ENCODE measurements around the gene DLX2. TPM values are rescaled to one million over a fixed set of nuclear protein-coding genes. Genes with fewer than 3 reads are reported as not detected.

Gene DLX2
- total RNA-seq, 4 donors from 2014 or later = not detected

DNA sequence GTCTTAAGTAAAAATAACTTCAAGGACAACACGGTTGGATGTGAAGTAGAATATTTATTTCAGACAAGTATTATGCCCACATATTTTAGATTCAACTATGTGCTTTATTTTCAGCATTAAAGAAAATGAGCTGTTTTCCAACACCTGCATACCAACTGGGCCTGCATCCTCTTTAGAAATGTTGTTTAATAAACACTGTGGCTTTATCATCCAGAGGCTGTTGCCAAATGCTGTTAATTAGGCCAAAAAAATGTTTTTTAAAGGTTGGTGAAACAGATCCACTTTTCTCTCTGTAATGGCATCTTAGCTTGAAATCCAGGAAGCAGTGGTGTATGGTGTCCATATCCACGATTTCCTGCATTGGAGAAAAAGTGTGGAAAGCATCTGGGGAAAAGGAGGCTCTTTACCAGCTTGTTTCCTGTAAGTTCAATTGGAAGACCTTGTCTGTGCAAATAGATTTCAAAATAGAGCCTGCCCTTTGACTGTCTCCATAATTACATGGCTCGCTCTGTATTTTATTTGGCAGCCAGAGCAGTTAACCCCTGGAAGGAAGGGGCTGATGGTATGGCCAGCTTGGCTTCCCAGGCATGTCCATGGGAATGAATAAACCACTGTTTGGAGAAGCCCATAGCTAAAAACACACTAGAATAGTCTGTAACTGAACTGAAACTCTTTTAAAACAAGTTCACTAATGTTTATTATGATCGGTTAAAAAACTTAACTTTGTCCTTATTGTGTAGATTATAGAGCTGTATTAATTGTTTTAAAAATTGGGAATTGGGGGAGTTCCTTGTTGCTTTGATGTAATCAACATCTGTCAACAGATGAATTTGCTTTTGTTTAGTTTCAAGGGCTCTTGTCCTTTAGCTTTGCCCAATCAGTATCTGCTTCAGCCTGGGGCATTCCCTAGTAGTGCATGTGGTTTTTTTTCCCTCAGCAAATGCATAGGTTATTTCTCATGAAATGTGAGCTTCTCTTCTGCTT is 50.4 kb downstream of the DLX2 start:
- no peaks in the 10 kb centered on the region for H3K9me3 ChIP-seq
- intact Hi-C loops (cut with DNase I) = no loop called here
- WGBS = 69% methylated on average over 4 of the region's 4 CpGs
- H3K4me1 ChIP-seq = no peaks in the 10 kb centered on the region
- no peaks in the 10 kb centered on the region for H3K27me3 ChIP-seq
- no peak overlapping the region for H3K4me3 ChIP-seq
- H3K36me3 ChIP-seq = no peaks in the 10 kb centered on the region
- H3K27ac ChIP-seq (replicated peaks in 1 of 4) = no peak overlapping the region
- DNase-seq (ENCODE audit: extremely low spot score) = no peak
- TF ChIP-seq POLR2A (IDR thresholded peaks at IDR 0.05; ENCODE audit: low read depth) (no peak), POLR2AphosphoS5 (IDR thresholded peaks at IDR 0.05) (no peak), EP300 (IDR thresholded peaks at IDR 0.05) (no peak)
- TF ChIP-seq, protein P1, sequence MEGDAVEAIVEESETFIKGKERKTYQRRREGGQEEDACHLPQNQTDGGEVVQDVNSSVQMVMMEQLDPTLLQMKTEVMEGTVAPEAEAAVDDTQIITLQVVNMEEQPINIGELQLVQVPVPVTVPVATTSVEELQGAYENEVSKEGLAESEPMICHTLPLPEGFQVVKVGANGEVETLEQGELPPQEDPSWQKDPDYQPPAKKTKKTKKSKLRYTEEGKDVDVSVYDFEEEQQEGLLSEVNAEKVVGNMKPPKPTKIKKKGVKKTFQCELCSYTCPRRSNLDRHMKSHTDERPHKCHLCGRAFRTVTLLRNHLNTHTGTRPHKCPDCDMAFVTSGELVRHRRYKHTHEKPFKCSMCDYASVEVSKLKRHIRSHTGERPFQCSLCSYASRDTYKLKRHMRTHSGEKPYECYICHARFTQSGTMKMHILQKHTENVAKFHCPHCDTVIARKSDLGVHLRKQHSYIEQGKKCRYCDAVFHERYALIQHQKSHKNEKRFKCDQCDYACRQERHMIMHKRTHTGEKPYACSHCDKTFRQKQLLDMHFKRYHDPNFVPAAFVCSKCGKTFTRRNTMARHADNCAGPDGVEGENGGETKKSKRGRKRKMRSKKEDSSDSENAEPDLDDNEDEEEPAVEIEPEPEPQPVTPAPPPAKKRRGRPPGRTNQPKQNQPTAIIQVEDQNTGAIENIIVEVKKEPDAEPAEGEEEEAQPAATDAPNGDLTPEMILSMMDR (IDR thresholded peaks at IDR 0.05) = no peak

DNA sequence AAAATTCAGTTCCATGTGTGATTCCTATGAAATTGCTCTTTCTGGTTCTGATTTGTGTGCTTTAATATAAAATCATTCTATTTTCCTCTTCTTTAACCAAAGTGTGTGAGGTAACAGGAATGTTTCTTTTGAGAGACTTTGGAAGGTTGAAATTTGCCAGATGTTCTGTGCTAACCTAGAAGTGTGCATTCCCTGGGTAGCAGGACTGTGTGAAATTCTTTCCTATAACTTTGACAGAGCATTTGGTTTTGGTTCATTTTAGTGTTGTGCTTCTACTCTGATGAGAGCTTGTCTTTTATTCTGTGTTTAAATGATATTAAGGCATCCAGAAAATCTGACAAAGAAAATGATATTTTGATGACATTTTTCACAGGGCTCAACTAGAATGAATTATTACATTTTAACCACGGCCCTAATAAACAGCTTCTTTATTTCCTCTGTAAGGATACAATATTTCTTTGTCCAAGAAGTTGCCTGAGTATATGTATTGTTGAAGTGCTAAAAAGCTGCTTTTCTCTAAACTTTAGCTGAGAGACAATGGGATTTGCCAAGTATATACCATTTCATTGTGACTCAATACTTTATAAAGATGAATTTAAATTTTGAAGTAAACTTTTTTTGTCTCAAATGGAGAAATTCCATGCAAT is 52.1 kb downstream of the DLX2 start:
- Histone ChIP-seq H3K36me3 (no peaks in the 10 kb centered on the region), H3K27ac (replicated peaks in 1 of 4) (no peak overlapping the region)
- TF ChIP-seq POLR2AphosphoS5 (IDR thresholded peaks at IDR 0.05) = no peak
- TF ChIP-seq POLR2A (IDR thresholded peaks at IDR 0.05; ENCODE audit: low read depth) = no peak
- TF ChIP-seq EP300 (IDR thresholded peaks at IDR 0.05) = no peak
- TF ChIP-seq, protein P1 (IDR thresholded peaks at IDR 0.05) = no peak

DNA sequence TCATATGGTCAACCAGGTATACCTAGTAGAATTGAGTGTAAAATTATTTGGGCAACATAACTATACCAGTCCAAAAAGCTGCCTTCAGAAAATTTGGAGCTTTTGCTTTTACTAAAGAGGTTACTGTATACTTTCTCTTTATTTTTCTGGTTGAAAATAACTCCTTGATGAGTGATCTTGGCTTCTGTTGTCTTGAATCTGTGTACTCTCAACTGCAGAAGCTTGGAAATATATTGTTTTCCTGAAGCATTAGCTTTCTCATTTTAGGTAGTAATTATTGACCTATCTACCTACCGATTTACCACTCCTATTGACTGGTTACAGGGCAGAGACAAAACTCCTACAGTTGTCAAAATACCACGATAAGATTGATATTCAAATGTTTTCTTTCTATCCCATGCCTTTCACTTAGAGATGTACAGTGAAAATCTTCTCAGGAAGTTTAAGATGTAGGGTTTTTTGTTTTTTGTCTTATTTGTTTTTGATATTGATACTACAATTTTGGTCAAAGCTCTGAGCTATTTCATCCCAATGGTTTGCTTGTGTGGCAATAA is 53.1 kb downstream of the DLX2 start:
- no peak overlapping the region for H3K27ac ChIP-seq (replicated peaks in 1 of 4)
- no peaks in the 10 kb centered on the region for H3K4me1 ChIP-seq
- WGBS = 98% methylated on average over 2 of the region's 2 CpGs
- no peak for DNase-seq (ENCODE audit: extremely low spot score)
- TF ChIP-seq POLR2AphosphoS5 (IDR thresholded peaks at IDR 0.05) (no peak), EP300 (IDR thresholded peaks at IDR 0.05) (no peak), POLR2A (IDR thresholded peaks at IDR 0.05; ENCODE audit: low read depth) (no peak)
- TF ChIP-seq, protein P1 (IDR thresholded peaks at IDR 0.05) = no peak
- intact Hi-C loops (cut with DNase I) = no loop called here
- no peaks in the 10 kb centered on the region for H3K9me3 ChIP-seq
- no peaks in the 10 kb centered on the region for H3K27me3 ChIP-seq
- no peak overlapping the region for H3K4me3 ChIP-seq
- no peaks in the 10 kb centered on the region for H3K36me3 ChIP-seq

More for the DNA sequence above, 52.1 kb downstream of the DLX2 start:
- no peaks in the 10 kb centered on the region for H3K27me3 ChIP-seq
- intact Hi-C loops (cut with DNase I) = no loop called here
- 77% methylated on average over 1 of the region's 1 CpG for WGBS
- H3K4me1 ChIP-seq = no peaks in the 10 kb centered on the region
- no peak for DNase-seq (ENCODE audit: extremely low spot score)
- H3K9me3 ChIP-seq = no peaks in the 10 kb centered on the region
- H3K4me3 ChIP-seq = no peak overlapping the region

Other genes starting within 250 kb of the DLX2 start
- gene SLC25A12, start 208.7 kb downstream of the DLX2 start, total RNA-seq = 10 to 100 TPM; 52.2 to 68.9 (median 63.6) TPM
- gene HAT1, start 180.4 kb downstream of the DLX2 start, total RNA-seq = 10 to 100 TPM; 21.8 to 39.4 (median 24.6) TPM
- gene METAP1D, start 102.9 kb downstream of the DLX2 start, total RNA-seq = 1 to 10 TPM; 3.1 to 6.6 (median 4.1) TPM
- under 1 TPM in 3 of 4 donors, not detected in 1; 0.17 to 0.83 (median 0.23) TPM for gene DLX1, start 17.4 kb downstream of the DLX2 start, total RNA-seq